HG03135 (cell line): ENCODE results near the gene SCARB1.

Experiments
- ATAC-seq: cut with Tn5 transposase; IDR thresholded peaks from one replicate; pipeline ENCODE4 v1.9.1; 2021; ENCODE audit warnings: mild to moderate bottlenecking, moderate library complexity; ENCODE audit not compliant: unreplicated experiment

The SCARB1 gene

DNA sequence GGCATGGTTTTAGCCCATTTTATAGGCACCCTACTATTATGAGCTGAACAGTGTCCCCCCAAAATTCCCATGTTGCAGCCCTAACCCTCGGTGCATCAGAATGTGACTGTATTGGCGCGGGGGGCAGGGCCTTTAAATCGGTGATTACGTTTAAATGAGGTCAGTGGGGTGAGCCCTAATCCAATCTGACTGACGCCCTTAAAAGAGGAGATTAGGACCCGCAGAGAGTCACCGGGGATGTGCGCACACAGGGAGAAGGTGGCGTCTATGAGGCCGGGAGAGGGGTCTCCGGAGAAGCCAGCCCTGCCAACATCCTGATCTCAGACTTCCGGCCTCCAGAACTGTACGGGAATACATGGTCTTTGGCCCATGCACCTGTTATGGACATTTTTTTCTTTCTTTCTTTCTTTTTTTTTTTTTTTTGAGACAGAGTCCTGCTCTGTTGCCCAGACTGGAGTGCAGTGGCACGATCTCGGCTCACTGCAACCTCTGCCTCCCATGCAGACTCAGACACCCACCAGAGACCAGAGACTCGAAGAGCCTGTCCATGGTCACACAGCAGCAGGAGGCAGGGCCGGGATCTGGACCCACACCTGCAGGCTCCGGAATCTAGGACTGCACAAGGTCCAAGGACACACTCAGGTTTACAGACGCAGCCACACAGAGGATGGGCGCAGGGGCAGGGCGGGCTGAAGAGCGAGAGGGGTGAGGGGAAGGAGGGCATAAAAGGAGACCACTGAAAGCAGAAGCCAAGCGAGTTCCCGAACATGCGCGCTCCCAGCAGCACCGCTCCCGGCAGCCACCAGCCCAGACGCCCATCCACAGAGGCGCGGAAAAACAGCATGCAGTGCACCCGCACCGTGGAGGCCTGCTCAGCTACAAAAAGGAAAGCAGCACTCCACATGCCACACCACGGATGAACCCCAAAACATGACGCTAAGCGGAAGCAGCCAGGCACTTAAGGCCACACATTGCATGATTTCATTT lies 19.0 kb downstream of the SCARB1 start:
- no peak for ATAC-seq

DNA sequence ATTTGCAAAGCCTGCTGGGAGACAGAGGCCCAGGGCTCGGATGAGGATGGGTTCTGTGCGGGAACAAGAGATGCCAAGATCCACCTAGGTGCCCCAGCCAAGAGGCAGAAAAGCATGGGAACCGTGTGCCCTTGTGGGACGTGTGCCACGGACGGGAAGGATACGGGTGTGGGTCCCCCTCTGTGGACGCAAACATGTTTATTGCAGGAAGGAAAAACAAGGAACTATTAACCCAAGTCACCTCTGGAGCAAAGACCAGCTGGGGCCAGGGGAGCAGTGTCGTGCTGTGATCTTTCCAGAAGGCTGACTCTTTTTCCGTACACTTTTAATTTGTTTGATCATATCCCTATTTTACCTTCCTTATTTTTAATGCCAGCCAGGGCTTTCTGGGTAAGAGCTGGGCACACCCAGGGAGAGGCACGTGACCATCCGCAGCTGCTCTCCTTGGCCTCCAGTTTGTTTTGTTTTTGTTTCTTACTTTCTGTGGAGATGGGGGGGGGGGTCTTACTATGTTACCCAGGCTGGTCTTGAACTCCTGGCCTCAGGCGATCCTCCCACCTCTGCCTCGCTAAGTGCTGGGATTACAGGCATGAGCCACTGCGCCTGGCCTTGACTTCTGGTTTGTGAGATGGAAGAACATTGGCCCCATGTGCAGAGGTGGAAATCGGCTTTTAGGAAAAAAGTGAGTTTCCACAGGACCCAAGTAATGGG lies 20.7 kb downstream of the SCARB1 start:
- no peak for ATAC-seq

DNA sequence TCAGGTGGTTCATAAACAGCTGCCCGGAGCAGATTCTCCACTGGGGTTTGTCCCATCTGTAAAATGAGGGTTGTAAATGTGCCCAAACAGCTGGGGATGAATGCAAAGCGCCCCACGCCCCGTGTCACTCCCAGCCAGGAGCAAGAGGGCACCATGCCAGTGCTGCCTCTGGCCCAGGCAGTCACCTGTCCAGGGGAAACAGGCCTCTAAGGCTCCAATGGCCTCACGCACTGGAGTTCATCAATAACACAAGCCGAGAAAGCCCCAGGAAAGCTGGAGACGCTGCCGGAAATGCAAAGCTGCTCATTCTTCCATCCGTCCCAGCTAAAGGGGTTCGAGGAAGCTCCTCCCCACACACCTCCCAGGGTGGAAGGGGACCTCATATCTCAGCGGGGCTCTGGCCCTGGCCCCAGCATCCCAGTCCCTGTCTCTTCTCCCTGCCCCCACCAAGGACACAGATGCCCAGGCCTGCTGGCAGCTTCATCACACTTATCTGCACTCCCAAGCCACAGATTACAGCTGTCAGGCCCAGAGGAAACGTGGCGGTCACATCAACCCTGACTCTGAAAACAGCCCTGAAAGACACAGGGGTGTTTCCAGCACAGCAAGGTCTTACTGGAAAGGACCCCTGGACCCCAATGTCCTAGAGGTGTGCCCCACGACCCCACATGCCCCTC lies 21.5 kb downstream of the SCARB1 start:
- ATAC-seq = no peak

DNA sequence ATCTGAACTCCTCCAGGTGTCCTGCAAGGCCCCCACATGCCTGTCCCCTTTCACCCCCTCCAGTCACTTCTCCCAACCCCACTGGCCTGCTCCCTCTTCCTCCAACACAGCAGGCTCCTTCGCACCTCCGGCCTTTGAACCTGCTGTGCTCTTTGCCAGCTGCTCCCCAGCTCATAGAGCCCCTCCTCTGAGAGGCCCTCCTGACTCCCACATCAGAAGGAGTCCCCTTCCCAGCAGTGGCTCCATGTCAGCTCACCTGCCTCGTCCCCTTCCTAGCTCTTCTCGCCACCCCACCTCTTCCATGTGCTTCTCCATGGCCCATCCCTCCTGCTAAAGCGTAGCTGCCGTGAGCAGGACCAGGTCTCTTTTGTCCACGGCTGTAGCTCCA lies 22.1 kb downstream of the SCARB1 start:
- ATAC-seq = no peak

DNA sequence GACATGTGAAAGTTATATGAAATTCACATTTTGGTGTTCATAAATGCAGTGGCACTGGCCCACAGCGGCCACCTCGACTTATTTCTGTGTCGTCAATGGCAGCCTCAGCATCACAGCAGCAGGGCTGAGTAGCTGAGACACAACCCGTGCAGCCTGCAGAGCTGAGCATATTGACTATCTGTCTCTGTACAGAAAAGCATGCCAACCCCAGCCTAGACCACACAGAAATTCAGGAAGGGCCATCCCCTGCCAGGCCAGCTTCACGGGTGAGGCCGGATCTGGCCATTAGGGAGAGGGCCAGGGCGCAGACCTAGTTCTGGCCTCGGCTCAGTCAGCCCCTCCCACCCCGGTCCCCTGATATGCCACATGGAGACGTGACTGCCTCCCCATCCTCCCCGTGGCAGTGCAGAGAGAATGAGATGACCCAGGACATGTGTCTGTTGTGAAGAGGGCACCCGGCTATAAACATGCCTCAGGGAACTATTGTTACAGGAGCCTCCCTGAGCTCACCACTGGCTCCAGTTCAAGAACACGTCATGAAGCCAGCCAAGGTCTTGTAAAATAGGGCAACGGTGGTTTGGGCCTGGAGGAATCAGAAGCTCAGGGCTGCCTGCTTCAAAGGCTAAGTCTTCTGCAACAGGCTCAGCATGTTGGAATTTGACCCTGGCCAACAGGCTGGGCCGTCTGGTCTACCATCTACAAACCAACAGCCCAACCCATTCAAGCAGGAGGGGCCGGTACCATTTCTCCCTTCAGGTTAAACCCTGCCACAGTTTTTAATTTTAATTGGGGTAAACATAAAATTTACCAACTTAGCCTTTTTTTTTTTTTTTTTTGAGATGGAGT lies 25.5 kb downstream of the SCARB1 start:
- ATAC-seq = no peak

DNA sequence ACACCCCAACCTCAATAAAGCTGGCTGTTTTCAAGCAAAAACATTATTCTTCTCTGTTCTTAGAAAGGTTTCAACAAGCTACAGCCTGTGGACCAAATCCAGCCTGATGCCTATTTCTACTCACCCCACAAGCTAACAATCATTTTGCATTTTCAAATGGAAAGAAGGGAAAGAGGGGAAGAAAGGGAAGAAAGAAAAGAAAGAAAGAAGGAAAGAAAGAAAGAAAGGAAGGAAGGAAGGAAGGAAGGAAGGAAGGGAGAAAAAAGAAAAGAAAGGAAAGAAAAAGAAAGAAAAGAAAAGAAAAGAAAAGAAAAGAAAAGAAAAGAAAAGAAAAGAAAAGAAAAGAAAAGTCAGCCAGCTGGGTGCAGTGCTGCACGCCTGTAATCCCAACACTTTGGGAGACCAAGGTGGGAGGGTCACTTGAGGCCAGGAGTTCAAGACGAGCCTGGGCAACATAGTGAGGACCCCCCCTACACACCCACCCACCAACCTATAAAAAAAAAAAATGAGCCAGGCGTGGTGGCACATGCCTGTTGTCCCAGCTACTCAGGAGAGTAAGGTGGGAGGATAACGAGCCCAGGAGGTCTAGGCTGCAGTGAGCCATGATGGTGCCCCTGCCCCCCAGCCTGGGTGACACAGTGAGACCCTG lies 26.3 kb downstream of the SCARB1 start:
- no peak for ATAC-seq

DNA sequence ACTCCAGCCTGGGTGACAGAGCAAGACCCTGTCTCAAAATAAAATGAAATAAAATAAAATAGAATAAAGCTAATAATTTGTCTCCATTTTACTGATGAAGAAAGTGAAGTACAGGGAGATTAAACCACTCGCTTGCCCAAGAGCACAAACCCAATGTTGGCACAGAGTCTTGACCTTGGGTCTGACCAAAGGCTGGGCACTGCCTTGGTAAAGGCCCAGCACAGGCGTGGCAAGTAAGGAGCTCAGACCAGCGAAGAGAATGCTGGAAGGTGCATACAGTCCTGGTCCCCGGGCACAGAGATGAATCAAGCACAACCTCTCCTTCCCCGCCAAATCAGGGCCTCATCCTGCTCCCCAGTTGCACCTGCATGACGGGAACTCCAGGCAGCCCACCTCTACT lies 26.9 kb downstream of the SCARB1 start:
- no peak for ATAC-seq

DNA sequence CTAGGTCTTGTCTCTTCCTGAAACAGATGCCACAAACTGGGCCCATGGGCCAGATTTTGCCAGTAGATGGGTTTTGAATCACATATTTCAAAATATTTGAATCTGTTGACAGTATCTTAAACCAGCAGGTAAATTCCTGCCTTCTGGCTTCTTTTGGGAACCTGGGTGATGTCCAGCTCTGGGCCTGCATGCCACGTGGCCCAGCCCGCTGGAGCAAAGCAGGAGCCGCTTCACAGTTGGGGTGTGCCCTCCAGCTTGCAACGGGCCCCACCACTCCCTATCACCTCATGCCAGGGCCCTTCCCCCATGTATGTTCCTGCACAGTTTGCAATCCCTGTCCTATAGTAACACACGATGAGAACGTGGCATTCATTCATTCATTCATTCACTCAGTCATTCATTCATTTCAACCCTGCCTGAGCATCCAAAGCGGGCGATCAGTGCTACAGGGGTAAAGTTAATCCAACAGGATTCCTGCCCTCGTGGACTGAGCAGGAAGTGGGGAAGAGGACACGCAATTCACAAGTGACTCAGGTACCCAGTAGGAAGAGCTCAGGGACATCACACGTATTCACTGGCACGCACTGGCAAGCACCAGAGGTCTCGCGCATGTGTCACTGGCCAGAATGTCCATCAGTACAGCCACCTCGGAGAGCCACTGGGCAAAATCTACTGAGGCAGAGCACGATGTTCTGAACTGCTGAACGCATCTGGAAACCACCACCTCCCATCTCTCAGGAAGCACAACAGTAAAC lies 27.8 kb downstream of the SCARB1 start:
- no peak for ATAC-seq

DNA sequence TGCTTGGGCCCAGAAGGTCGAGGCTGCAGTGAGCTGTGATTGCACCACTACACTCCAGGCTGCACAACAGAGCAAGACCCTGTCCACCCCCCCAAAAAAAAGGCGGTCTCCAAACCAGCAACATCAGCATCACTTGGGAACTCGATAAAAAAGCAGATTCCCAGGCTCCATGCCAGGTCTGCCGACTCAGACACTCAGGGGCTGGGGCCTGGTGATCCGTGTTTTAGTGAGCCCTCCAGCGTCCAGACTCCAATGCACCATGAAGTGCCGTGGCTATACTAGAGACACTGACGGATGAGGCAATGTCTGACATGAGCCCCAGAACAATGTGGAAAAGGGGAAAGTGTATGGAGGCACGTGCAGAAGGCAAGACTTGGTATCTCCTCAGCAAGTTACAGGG lies 28.8 kb downstream of the SCARB1 start:
- no peak for ATAC-seq

DNA sequence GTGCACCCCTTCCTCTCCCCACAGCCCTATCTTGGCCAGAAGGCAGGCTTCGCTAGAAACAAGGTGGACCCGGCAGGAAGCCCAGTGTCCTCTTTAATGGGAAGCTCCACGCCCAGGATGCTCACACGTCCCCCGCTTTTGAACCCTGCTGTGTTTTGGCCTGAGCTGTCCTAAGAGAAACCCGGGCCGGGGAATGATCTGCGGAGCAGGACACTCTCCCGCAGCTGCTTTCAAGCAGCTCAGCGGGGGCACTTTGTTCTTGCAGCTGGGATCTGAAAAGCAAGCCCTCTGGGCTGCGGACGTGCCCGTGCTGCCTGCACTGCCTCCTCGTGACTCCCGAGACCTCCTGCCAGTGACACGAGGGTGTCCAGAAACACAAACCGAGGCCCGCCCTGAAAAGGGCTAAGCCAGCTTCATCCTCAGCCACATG lies 30.0 kb downstream of the SCARB1 start:
- ATAC-seq = no peak

DNA sequence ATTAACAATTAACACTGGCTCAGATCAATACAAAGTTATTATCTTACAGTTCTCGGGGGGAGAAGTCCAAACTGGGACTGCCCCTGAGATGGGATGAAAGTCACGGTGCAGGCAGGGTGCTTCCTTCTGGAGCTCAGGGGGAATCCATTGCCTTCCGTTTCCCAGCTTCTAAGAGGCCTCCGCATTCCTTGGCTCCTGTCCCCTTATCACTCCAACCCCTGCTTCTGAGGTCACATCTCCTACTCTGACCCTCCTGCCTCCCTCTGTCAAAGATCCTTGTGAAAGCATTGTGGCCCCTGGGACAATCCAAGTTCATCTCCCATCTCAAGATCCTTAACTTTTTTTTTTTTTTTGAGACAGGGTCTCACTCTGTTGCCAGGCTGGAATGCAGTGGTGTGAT lies 30.8 kb downstream of the SCARB1 start:
- no peak for ATAC-seq

DNA sequence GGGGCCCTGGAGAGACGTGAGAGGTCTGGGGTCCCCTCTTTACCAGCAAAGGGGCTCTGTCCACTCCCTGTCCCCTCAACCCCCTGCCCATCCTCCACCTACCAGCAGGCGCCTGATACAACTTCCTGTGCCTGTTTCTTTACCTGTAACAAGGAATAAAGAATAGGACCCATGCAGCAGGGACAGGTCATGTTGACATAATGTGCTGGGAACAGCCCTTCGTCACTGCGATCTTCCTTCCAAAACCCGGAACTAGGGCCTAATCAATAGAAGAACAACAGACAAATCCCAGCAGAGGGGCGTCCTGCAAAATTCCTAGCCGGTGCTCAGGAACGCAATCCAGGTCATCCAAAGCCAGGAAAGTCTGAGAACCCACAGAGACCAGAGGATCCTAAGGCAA lies 32.1 kb downstream of the SCARB1 start:
- no peak for ATAC-seq

DNA sequence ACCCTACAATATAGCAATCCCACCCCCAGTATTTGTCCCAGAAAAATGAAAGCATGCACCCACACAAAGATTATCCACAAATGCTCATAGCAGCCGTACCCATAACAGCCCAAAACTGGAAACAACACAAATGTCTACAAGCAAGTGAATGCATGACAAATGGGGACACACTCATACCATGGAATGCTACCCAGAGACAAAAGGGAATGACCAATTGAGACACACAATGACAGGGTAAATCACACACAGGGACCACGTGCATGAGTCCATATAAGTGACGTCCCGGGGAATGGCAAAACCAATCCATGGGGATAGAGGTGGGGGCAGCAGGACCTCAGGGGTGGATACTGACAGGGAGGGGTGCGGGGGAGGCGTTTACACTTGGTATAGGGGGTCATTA lies 33.4 kb downstream of the SCARB1 start:
- no peak for ATAC-seq

DNA sequence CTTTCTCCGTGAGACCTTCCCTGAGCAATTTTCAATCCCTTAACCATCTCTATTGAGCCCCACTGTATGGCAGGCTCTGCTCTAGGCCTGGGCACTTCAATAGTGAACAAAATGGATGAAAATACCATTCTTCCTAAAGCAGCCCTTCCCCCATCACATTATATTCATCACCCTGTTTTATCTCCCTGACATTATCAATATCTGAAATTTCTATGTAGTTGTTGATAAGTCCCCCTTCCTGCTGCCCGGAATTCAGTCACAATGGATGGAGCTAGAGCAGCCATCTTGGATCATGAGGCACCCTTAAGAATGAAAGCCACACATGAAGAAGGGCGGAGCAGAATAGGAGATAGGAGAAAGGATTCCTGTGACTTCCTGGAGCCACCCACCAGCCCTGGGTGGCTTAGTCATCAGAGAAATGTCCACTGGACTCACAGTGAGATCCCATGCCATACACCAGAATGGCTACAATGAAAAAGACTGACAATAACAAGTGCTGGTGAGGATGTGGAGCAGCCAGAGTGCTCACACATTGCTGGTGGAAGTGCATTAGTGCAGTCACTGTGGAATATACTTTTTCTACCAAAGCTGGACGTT lies 33.9 kb downstream of the SCARB1 start:
- ATAC-seq = no peak

DNA sequence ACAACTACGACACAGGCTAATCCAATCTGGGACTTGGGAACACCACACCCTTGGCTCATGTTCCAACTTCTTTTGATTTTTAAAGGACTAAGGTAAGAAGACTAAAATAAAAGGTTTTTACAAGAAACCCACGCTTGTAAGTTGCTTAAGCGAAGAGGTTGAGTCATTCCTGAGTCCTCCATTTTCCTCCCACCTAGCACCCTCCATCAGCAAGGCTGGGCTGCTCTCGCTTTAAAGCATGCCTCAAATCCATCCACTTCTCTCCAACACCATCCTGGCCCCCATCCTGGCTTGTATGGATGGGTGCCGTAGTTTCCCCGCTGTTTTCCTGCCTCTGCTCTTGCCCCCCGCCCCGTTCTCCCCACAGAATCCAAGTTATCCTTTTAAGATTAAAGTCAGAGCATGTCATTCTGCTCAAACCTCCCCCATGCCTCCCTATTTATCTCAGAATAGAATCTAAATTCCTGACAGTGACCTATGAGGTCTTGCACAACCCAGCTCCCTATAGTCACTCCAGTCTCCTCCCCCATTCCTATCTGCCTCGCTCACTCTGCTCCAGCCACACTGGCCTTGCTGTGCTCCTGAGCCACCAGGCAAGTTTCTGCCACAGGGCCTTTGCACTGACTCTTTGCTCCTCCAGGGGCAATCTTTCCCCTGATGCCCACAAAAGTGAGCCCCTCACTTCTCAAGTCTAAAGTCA lies 34.5 kb downstream of the SCARB1 start:
- ATAC-seq = no peak

DNA sequence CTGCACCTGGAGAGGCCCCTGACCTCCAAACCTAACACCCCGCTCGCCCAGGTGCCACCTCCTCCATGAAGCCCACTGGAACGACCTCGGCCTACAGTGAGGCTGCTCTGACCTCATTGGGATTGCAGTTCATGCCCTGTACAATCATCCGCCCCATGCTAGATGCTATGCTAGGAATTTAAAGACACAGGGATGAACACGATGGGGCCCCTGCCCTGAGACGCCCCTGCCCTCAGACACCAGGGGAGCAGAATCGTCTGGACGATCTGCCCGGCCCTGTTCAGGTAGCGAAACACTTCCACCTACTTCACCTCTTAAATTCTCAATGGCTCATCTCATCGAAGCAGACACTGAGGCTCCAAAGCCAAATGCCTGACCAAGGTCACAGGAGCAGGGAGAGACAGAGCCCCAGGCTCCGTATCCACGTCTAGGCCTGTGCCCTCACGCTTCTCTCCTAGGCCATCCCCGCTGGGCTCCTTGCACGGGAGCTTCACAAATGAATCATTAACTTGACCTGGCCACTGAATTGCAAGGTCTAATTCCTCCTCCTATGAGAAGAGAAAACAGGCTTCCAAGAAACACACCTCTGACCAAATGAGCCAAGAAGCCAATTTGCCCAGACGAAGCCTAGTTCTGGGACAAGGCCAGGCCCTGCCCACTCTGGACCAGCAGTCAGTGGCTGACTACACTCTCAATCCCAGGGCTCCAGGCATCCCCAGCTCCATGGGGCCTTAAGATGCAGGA lies 35.2 kb downstream of the SCARB1 start:
- ATAC-seq = no peak

DNA sequence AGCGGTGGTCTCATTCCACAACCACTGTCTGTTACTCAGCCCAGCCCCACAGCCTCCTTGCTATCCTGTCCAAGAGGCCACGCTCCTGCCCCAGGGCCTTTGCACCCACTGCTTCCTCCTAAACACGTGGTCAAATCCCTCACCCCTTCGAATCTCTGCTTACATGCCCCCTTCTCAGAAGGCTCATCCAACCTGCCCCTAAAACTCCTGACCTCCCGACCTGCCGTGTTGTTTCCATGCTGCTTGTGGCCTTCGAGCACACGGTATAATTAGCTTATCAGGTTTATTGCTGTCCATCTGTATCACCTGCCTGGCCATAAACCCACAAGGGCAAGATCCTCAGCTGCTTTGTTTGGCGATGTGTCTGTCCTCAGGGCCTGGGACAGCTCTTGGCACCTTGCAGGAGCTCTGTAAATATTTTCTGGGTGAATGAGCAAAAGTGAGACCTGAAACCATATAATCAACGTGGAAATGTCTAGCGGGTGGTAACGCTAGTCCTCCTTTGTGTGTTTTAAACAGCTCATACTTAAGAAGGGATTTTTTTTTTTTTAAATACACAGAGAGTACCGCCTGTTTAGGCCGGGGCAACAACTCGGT lies 36.0 kb downstream of the SCARB1 start:
- no peak for ATAC-seq
